GM21390 (cell line): ENCODE results near the gene RBM38.

Source experiments
- ATAC-seq: cut with Tn5 transposase; IDR thresholded peaks from one replicate; pipeline ENCODE4 v1.9.1; 2021; ENCODE audit not compliant: unreplicated experiment

Gene RBM38

DNA sequence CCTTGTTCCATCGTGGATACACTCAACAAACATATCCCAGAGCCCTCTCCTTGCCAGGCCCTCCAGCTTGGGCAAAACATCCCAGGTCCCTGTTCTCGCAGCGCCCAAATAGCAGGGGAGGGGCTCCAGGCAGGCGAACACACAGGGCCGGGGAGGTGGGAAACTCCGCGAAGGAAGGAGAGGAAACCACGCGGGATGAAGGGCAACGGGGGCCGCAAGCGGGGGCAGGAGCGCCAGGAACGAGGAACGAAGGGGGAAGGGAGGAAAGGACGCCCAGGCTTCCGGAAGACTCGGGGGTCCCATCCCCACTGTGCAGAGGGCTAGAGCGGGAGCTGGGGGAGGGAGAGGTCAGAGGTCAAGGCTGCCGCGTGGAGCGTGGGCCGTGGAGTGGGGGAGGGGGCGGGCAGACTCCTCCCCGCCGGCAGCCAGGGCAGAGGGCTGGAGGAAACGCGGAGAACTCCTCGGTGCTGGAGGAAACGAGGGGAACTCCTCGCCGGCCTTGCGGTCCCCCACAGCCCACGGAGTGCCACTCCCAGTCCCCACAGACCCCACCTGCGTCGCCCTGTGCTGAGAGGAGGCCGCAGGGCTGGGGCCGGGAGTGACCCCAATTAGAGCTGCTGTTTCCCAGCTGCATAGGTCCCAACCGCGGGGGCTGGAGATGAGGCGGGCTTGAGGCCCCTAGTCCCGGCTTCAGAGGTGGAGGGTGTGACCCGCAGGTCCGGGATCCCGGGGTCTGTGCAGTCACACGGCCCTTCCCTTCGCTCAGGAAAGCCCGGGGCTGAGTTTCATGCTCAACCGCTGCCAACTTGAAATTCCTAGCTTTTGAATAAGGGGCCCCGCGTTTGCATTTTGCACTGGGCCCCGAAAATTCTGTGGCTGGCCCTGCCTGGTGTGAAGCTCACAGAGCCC lies 1.2 kb upstream of the RBM38 start:
- ATAC-seq, result no peak

DNA sequence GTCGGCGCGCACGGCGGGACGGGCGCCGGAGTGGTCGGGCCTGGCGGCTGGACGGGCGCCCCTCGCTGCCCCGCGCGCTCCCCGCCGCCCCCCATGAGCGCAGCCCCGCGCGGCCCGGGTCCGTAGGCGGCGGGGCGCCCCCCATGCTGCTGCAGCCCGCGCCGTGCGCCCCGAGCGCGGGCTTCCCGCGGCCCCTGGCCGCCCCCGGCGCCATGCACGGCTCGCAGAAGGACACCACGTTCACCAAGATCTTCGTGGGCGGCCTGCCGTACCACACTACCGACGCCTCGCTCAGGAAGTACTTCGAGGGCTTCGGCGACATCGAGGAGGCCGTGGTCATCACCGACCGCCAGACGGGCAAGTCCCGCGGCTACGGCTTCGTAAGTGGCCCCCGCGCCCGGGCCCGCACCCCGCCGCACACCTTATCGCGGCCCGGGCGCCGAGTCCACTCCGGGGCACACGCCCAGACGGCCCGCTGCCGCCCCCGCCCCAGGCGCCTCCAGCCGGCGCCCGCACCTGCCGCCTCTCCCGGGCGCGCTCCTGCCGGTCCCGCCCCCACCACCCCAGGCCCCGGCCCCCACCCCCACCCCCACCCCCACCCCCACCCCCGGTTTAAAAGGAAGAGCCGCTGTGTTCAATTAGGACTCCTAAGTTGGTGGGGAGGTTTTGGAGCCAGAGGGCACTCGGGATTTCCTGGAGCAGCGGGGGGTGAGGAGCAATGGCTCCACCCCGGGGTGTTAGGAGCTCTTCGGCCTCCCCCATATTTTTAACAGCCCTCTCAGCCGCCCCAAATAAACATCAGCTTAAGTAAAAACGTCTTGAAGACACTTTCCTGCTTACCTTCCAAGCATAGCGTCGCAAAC lies 474 bp downstream of the RBM38 start:
- ATAC-seq, result peak; percentile 2

DNA sequence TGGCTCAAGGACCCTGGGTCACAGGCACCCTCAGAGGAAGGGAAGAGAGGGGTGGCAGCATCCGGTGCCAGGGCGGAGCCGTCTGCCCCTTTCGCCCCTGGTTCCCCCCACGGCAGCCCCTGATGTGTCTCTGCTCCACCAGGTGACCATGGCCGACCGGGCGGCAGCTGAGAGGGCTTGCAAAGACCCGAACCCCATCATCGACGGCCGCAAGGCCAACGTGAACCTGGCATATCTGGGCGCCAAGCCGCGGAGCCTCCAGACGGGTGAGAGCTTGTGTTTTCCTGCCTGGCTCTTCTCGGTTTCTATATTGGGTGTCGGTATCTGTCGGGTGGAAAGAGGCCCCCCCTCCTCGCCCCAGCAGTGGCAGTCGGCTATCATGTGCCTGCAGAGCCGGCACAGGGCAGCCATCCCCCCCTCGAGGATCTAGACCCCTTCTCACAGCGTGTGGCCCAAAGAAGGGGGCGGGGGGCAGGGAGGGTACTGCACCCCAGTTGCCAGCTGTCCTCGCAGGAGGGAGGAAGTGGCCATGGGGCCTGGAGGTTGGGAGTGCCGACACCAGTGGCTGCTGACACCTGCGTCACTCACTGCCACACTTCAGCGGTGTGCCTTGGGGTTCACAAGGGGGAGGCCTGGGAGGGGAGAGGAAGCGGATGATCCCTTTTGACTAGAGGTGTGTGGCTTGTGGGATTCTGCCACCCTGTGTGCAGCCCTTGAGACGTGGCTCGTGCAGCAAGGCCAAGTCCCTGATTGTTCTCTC lies 1.5 kb downstream of the RBM38 start:
- ATAC-seq, result no peak

DNA sequence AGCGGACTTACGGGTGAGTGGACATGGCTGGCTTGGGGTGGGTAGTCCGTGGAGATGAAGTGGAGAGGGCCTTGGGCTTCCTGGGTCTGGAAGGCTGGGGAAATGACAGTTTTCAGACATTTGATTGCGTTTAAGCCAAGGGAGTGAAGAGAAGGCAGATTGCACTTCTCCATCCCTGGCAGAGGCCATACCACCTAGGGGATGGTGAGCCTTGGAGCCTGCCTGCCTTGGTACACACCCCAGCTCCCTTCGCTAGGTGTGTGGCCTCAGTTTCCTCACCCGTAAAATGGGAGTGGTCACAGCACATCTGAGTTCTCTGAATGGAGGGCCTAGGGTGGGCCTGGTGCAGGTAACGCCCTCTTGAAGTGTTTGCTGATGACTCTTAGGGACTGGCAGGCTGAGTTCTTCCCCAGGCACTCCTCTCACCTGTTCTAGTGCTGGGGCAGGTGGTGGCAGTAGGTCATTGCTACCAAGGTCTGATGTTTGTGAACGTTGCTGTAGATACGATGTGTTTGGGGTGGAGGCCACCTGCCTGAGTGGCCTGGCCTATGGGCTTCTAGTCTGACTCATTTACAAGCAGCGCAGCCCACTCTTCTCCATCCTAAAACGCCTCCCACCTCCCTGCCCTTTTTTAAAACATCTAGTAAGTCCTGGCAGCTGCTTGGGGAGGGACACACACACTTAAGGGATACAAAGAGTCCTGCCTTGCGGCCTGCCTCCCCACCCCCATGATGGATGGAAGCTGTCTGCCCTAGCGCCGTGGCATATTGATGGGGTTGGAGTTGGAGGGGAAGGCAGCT lies 2.3 kb downstream of the RBM38 start:
- ATAC-seq, result no peak

DNA sequence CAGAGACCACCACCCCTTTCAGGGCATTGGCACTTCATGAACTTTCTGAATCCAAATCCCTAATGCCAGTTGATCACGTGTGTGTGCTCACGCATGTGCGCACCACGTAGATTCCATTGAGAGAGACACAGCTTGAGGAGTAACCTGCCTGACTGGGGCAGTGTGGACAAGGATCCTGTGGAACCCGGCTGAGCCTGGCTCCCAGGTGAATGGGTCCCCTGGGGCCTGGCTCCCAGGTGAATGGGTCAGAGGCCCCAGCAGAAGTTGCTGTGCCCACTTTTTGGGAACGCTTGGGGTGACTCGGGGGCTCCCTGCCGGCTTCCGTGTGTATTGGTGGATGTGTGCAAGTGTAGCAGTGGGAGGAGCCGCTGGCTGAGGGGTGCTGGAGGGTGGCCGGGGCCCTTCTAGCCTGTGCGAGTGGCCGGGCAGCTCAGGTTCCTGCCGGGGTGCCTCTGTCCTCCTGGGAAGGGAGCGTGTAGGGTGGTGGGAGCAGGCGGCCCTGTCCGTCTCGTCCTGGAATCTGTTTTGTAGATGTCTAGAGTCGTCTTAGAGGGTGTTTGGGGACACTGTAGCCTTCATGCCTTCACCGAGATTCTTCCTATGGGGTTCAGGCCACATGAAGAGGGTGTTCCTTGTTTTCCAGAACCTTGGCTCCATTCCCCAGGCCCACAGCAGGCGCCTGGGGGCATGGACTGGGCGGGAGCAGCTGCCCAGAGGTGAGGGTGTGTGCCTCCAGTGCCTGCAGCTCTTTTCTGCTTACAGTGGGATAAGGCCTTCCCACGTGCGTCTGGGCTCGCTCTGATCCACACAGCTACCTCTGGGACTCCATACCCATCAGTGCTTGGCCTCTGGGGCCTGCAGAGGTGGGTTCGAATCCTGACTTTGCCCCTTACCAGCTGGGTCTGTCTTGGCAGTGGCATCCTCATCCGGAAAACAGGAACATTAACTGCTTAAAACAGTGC lies 3.2 kb downstream of the RBM38 start:
- no peak for ATAC-seq

DNA sequence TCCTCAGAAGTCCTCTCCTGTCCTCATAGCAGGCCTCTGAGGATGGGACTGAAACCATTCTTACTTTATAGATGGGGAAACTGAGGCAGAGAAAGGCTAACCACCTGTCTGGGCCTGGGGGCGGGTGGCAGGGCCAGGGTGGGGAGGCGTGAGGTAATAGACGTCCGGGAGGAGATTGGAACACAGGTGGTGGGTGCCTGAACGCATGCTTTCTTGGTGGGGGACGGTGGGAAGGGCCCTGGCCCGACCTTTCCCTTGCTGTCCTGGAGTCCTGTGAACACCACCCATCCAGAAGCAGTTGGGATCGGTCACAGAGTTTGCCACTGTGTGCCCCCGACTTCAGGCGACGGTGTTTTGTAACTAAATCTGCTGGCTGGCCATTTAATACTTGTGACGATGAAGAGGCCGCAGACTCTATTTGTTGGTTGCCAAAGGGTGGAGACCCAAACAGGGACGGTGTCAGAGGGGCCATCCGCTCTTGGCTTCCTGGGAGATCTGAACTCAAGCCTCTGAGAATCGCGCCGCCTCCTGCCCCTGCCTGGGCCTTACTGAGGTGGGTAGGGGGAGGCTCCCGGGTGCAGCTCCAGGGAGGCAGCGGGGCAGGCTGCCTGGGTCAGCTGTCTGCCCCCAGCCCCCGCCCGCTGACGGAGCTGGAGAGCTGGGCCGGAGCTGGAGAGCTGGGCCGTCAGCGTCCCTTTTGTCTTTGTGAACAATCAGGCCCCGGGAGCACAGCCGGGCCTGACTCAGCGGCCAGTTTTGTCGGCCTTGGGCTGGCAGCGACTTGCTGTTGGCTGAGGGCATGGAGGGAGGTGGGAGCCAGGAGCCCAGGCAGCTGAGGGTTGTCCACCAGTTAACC lies 4.1 kb downstream of the RBM38 start:
- no peak for ATAC-seq

DNA sequence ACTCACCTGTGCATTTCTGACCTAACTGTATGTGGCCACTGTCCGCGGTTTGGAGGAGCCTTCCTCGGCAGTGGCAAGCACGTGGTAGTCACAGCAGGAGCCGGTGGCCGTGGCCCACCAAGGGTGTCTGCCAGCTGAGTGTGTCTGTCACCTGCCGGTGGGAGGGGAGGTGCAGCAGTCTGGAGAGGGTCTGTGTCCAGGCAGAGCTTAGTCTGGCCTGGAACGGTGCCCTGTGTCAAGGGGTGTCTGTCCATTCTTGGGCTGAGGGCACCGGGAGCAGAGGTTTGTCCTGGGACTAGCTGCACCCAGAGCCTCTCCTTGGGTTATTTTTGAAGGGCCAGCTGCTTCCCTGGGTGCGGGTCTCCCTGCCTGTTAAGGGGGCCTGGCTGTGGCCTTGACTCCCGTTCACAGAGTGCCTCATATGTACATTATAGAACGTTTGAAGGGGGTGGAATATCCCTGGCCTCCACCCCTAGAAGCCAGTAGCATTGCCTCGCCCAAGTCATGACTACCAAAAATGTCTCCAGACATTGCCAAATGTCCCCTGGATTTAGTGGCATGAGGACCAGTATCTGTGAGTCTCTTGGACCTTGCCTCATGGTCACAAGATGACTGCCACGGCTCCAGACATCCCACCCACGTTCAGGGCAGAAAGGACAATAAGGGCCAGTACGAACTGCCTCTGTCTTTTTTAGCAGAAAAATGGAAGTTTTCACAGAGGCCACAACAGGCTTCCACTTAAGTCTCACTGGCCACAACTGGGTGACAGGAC lies 5.2 kb downstream of the RBM38 start:
- ATAC-seq, result no peak

DNA sequence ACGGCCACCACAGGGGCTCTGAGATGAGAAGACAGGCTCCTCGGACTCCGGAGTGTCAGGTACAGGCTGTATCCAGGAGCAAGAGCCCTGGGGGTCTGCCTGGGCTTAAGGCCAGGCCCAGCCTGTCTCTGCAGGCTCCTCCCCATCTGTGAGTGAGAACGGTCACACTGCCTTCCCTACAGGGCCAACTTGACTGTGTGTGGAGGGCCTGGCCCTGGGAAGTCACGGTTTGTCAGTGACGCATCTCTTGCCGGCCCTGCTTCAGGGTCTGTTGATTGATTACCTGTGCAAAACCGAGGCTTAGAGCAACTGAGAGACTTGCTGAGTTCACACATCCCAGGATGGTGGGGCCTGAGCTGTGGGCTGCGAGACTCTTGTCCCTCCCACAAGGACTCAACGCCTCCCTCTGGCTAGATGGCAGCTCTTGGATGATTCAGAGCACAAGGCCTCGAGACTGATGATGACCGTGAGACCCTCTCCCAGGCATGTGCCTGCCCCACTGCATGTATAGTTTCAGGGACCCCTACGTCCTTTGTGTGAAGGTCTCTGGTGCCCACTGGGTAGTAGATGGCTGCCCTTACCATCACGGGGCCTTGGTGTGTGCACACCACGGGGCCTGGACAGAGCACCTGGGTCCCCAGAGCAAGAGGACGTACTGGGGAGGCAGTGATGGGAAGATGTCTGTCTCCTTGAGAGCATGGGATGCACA lies 5.9 kb downstream of the RBM38 start:
- ATAC-seq, result no peak

DNA sequence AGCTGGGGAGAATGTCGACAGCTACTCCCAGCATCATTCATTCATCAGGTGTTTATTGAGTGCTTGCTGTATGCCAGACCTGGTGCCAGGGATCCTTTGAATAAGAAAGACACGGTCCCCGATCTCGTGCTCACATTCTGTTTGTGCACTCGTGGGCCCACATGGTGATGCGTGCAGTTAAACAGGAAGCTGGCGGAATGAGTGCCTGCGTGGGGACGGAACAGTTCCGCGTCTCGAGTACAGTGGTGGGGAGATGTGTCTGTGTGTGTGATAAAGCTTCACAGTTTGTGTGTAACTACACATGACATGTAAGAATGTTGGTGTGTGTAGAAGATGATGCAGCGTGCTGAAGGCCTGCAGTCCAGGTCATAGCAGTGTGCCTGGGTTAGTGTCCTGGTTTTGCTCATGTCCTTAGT lies 6.5 kb downstream of the RBM38 start:
- peak; percentile 1 for ATAC-seq

DNA sequence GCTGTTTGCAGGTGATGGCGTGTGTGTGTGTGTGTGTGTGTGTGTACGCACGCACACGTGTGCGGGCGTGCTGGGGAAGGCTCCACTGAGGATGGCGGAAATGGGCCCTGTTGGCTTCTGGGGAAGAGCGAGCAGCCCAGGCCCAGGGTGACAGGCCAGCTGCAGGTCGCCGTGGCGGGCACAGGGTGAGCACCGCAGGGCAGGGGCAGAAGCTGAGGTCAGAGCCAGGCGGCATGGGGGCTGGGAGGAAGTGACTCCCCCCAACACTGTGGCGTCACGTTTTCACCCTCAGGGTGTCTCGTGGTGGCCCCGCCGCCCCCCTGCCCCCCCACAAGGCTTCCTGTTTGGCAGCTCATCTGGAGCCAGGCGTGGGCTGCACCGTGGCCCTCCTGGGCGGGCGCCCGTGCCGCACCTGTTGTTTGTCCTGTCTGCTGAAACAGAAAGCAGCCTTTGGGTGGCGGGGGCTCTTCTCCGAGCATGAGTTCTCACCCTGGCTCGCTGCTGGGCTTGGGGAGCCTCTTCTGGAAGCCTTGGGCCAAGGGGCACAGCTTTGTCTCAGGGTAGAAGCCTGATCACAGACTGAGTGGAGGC lies 7.1 kb downstream of the RBM38 start:
- ATAC-seq, result peak; percentile 60

DNA sequence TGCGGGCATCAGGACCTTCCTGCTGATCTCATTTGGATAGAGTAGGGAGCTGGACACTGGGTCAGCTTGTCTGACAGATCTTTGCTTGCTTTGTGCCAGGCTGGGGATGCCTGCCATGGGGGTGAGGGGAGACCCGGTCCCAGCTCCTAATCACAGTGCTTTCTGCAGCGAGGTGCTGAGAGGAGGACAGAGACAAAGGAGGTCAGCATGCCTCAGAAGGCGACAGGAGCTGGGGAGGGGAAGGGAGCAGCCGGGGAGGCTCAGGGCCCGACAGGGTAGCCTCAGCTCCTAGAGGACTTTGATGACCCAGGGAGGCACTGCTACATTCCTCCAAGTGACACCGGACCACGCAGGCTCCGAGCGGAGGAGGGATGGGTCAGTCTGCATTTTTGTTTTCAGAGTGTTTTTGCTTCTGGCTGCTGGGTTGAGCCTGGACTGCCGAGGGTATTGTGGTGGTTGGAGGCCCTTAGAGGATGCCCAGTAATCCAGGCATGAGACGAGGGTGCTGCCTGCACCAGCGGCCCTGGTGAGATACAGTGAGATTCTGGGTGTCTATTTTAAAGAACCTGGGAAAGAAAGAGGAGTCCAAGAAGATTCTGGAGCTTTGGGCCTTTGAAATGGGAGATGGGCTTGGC lies 7.8 kb downstream of the RBM38 start:
- no peak for ATAC-seq

DNA sequence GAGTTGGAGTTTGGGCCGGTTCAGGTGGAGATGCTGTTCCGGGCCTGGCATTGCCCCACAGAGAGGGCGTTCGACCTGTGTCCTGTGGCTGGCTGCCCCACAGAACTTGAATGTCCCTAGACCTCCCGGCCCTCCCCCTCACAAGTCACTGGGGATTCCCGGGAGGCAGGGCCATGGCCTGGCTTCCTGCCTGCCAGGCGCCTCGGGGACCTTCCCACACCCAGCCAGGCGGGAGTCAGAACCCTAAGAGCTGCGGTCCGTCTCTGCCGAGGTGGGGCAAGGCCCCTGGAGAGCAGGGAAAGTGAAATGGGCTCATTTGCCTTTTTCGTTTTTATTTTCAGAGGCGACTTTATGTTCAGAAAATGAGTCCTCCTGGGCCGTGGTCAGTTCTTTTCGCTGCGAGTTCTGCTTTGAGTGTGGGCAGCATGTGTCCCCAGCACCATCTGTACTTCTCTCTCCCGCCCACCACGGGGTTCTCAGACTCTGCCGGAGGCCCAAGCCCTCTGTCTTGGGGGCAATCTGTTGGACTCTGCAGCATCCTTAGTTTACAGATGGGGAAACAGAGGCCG lies 8.5 kb downstream of the RBM38 start:
- peak; percentile 39 for ATAC-seq

DNA sequence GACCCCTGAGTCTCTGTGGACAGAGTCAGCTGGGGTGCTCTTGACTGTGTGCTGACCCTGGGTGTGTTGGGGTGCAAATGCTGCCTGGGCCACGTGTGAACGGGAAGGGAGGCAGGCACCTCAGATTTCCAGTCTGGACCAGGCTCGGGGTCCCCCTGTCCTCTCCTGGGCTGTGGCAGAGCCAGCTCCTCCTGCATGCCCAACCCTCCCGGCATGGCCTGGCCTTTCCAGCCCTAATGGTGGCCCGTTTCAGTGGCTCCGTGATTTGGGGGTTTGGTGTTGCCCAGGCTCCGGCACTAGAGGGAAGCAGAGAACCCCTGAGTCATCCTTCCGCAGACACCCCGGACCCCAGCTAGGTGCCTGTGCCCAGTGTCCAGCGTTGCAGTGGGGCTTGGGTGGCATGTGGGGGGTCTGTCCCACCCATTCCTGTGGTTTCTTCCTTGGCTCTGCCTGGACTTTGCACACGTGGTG lies 9.1 kb downstream of the RBM38 start:
- ATAC-seq, result no peak

DNA sequence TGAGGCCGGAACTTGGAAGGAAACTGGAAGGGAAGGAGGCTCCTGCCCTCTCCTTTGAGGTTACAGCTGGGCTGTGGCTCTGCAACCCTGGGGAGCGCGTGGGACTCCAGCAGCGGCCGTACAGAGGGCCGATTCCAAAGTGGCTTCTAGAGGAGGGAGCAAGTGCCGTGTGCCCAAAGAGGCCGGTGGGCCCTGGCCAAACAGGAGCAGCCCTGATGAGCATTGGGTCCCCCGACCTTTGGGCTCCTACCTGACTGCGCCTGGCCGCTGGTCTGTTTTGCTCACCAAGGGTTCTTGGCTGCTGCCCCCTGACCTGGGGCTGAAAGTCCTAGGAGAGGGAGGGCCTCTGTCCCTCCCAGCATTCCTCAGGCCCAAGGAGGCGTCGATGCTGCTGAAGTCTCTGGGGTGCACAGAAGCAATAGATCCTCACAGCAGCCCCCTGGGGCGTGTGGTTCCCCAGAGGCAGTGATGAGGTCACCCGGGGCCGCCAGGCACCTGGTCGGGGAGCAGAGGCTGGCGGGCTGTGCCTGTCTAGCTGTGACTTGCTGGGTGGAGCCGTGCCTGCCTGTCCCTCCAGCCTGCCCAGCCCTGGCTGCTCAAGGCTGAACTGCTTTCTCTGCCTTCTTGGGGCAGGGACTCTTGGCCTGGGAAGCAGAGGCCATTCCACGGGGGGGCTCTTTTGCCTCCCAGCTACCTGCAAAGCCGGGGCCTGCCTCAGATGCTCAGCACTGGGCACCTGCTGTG lies 9.8 kb downstream of the RBM38 start:
- ATAC-seq, result no peak

DNA sequence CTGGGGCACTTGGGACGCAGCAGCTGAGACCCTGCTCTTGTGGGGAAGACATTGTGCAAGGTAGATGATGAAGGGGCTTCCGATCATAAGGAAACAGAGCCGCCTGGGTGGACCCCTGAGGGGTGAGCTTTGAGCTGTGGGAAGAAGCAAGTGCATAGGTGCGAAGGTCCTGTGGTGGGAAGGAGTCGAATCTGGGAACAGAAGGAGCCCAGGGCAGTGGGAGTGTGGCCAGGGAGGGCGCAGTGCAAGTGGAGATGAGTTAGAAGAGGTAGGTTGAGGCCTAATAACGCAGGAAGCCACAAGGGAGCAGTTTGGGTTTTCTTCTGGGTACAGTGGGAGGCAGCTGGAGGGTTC lies 10.3 kb downstream of the RBM38 start:
- ATAC-seq, result no peak
